Bronchial epithelial cell (primary cell): ENCODE data around the gene MCC. TPM values are rescaled to one million over a fixed set of nuclear protein-coding genes. Genes with fewer than 3 reads are reported as not detected.
A peak's percentile ranks its signal among the peaks of the same experiment; 100 is the strongest.

ENCODE experiments used
- DNase-seq: peaks from one replicate; pipeline ENCODE4 v3.0.0-alpha.2; 2010; ENCODE audit warnings: low read depth
- FAIRE-seq: peaks from 2 replicates; lab custom pipeline; 2011; peaks lifted over from hg19 to GRCh38; lab: Jason Lieb, UNC
- H3K27me3 ChIP-seq: 2 replicates; pipeline ENCODE4 v1.5.1; 2011; ENCODE audit warnings: low read length; ENCODE audit not compliant: control insufficient read depth, insufficient read depth
- H3K36me3 ChIP-seq: 2 replicates; pipeline ENCODE4 v1.5.1; 2011; ENCODE audit warnings: low read length; ENCODE audit not compliant: control insufficient read depth, insufficient read depth
- H3K4me3 ChIP-seq: 2 replicates; pipeline ENCODE4 v1.5.1; 2011; ENCODE audit warnings: mild to moderate bottlenecking, low read depth, low read length, control low read depth
- CTCF ChIP-seq: IDR thresholded peaks from 2 replicates; pipeline ENCODE4 v1.5.1; 2011; ENCODE audit warnings: mild to moderate bottlenecking, moderate library complexity, low read length, control low read depth, inconsistent platforms; ENCODE audit not compliant: insufficient read depth, severe bottlenecking
- total RNA-seq: library from RNA; depleted of rRNA; stranded (reverse); fragments of >200 nt; gene quantifications from 2 replicates; pipeline ENCODE4 v1.2.1, GENCODE V29; 2014

MCC gene
- total RNA-seq, 1 donor from 2014 or later = 43.2 TPM

- Histone ChIP-seq H3K36me3 (peaks cover 6% of the 10 kb centered on the region), H3K27me3 (no peaks in the 10 kb centered on the region), H3K4me3 (no peak overlapping the region)
- no peak for TF ChIP-seq CTCF
- FAIRE-seq = no peak
- peak; percentile 88 for DNase-seq
Measured at GRCh38 chr5:113117543-113118115, 370.6 kb downstream of the MCC start.

- H3K27me3 ChIP-seq = no peaks in the 10 kb centered on the region
- no peak for TF ChIP-seq CTCF
- H3K4me3 ChIP-seq = no peak overlapping the region
- peaks cover 3% of the 10 kb centered on the region for H3K36me3 ChIP-seq
- FAIRE-seq = no peak
- DNase-seq = no peak
Measured at GRCh38 chr5:113115956-113116355, 372.3 kb downstream of the MCC start.

GRCh38 chr5:113115061-113115460 lies 373.2 kb downstream of the MCC start:
- TF ChIP-seq CTCF = no peak
- Histone ChIP-seq H3K4me3 (no peak overlapping the region), H3K27me3 (no peaks in the 10 kb centered on the region), H3K36me3 (peaks cover 3% of the 10 kb centered on the region)
- FAIRE-seq = no peak
- no peak for DNase-seq

- no peaks in the 10 kb centered on the region for H3K27me3 ChIP-seq
- FAIRE-seq = no peak
- DNase-seq = no peak
- H3K4me3 ChIP-seq = no peak overlapping the region
- peaks cover 3% of the 10 kb centered on the region for H3K36me3 ChIP-seq
- no peak for TF ChIP-seq CTCF
Measured at GRCh38 chr5:113114559-113114958, 373.7 kb downstream of the MCC start.

GRCh38 chr5:113112435-113112834 lies 375.8 kb downstream of the MCC start:
- Histone ChIP-seq H3K4me3 (no peak overlapping the region), H3K27me3 (no peaks in the 10 kb centered on the region), H3K36me3 (peaks cover 7% of the 10 kb centered on the region)
- peak; percentile 77 for DNase-seq
- TF ChIP-seq CTCF = no peak
- FAIRE-seq = no peak

GRCh38 chr5:113110117-113110516 lies 378.1 kb downstream of the MCC start:
- H3K36me3 ChIP-seq = peaks cover 7% of the 10 kb centered on the region
- FAIRE-seq = no peak
- no peaks in the 10 kb centered on the region for H3K27me3 ChIP-seq
- no peak for DNase-seq
- no peak for TF ChIP-seq CTCF
- no peak overlapping the region for H3K4me3 ChIP-seq
